ENCODE measurements around the gene ERGIC2.
"Not testable (repeated sequence)": the region's sequence is repeated elsewhere in the genome, so short reads cannot be mapped to it uniquely, and the experiment has no call there.

The ERGIC2 gene

GRCh38 chr12:29290475-29290874, 90.5 kb downstream of the ERGIC2 start:
- not testable (repeated sequence) for DNase-seq

GRCh38 chr12:29288031-29288430, 92.9 kb downstream of the ERGIC2 start:
- no peak for DNase-seq

DNA sequence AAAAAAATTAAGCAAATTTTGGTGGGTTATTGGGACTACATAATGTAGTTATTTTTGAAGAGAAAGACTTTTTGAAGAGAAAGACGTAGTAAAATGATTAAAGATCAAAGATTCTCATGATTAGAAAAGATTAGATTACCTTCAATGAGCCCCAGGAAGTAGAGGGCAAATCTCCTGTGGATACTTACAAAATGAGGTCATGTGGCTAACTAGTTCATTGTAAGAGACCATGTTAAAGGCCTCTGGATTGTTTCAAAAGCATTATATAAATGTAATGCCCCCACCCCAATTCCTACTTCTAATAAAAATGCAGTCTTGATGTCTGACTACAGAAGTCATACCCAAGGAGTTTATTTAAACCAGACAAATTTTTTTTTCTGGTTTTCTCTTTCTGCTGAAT, 93.3 kb downstream of the ERGIC2 start:
- DNase-seq: no peak

Measured in activated CD4-positive, alpha-beta T cell treated with anti-CD3 and anti-CD28 coated beads, Interleukin-2, amount 50 U/mL, for 16 hours (primary cell).